HEK293 (cell line): ENCODE data around the gene MECP2.

Experiments used
- CTCF ChIA-PET: fragments of 350-600 bp; formaldehyde crosslinking; extraction: SDS; loops from one replicate; lab custom pipeline; 2021; ENCODE audit warnings: antibody characterized with exemption; lab: Yijun Ruan, JAX
- POLR2A ChIA-PET: fragments of 300-600 bp; formaldehyde crosslinking; extraction: SDS; loops from one replicate; lab custom pipeline; 2020; ENCODE audit warnings: antibody characterized with exemption, inconsistent platforms; lab: Yijun Ruan, JAX
- H3K27ac ChIP-seq: fragments of 200-500 bp; sonication (Bioruptor generic); 2 replicates; pipeline ENCODE4 v1.5.1; 2014; ENCODE audit warnings: low read depth, low read length, control low read depth, inconsistent platforms; ENCODE audit errors: extremely low read depth
- H3K36me3 ChIP-seq, 2 experiments: fragments of 200-500 bp in 1 of 2; sonication (Bioruptor generic) in 1 of 2; 1 replicate in 1 of 2; 2 replicates in 1 of 2; pipeline ENCODE4 v1.5.1; 2014 to 2017; ENCODE audit warnings: inconsistent platforms in 2 of 2, low read length in 2 of 2; ENCODE audit not compliant: control insufficient read depth in 2 of 2, insufficient read depth in 1 of 2
- H3K4me1 ChIP-seq: fragments of 200-500 bp; sonication (Bioruptor generic); 2 replicates; pipeline ENCODE4 v1.5.1; 2014; ENCODE audit warnings: mild to moderate bottlenecking, low read length, inconsistent platforms; ENCODE audit not compliant: control insufficient read depth, insufficient read depth
- H3K4me3 ChIP-seq: 2 replicates; pipeline ENCODE4 v1.5.1; 2011; ENCODE audit warnings: low read depth, mild to moderate bottlenecking, control low read depth, low read length, moderate library complexity
- H3K9me3 ChIP-seq: fragments of 200-500 bp; sonication (Bioruptor generic); 2 replicates; pipeline ENCODE4 v1.5.1; 2014; ENCODE audit warnings: low read depth, low read length, inconsistent platforms; ENCODE audit not compliant: control insufficient read depth, insufficient read depth
- BCL11A ChIP-seq: fragments of 450-650 bp; formaldehyde crosslinking; IDR thresholded peaks from 2 replicates; pipeline ENCODE4 v1.5.1; 2016; ENCODE audit warnings: low read depth, missing biosample characterization, missing genetic modification characterization
- GLI4 ChIP-seq: fragments of 450-650 bp; formaldehyde crosslinking; IDR thresholded peaks from 2 replicates; pipeline ENCODE4 v1.5.1; 2016; ENCODE audit warnings: missing biosample characterization, missing genetic modification characterization
- GLIS2 ChIP-seq: fragments of 450-650 bp; formaldehyde crosslinking; IDR thresholded peaks from 2 replicates; pipeline ENCODE4 v1.5.1; 2016; ENCODE audit warnings: missing biosample characterization, missing genetic modification characterization
- IKZF3 ChIP-seq: fragments of 450-650 bp; IDR thresholded peaks from 2 replicates; pipeline ENCODE4 v1.5.0; 2018; ENCODE audit warnings: missing biosample characterization, mild to moderate bottlenecking, missing genetic modification characterization, moderate library complexity
- KLF16 ChIP-seq: fragments of 450-650 bp; formaldehyde crosslinking; IDR thresholded peaks from 2 replicates; pipeline ENCODE4 v1.5.1; 2017; ENCODE audit warnings: missing biosample characterization, missing genetic modification characterization
- KLF7 ChIP-seq: fragments of 450-650 bp; formaldehyde crosslinking; IDR thresholded peaks from 2 replicates; pipeline ENCODE4 v1.5.1; 2016; ENCODE audit warnings: missing biosample characterization, missing genetic modification characterization, borderline replicate concordance
- PRDM2 ChIP-seq: fragments of 450-650 bp; formaldehyde crosslinking; IDR thresholded peaks from 2 replicates; pipeline ENCODE4 v1.5.1; 2016; ENCODE audit warnings: missing biosample characterization, missing genetic modification characterization, borderline replicate concordance
- SCRT2 ChIP-seq: fragments of 450-650 bp; formaldehyde crosslinking; IDR thresholded peaks from 2 replicates; pipeline ENCODE4 v1.5.1; 2016; ENCODE audit warnings: missing biosample characterization, missing genetic modification characterization
- ZNF146 ChIP-seq: fragments of 450-650 bp; formaldehyde crosslinking; IDR thresholded peaks from 2 replicates; pipeline ENCODE4 v1.5.1; 2016; ENCODE audit warnings: missing biosample characterization, missing genetic modification characterization
- ZNF157 ChIP-seq: fragments of 450-650 bp; formaldehyde crosslinking; IDR thresholded peaks from 2 replicates; pipeline ENCODE4 v1.5.1; 2016; ENCODE audit warnings: missing biosample characterization, missing genetic modification characterization
- ZNF18 ChIP-seq: fragments of 450-650 bp; formaldehyde crosslinking; IDR thresholded peaks from 2 replicates; pipeline ENCODE4 v1.5.1; 2016; ENCODE audit warnings: missing biosample characterization, missing genetic modification characterization
- ZNF214 ChIP-seq: fragments of 450-650 bp; formaldehyde crosslinking; IDR thresholded peaks from 2 replicates; pipeline ENCODE4 v1.5.1; 2017; ENCODE audit warnings: missing biosample characterization, mild to moderate bottlenecking, missing genetic modification characterization, borderline replicate concordance
- ZNF248 ChIP-seq: fragments of 450-650 bp; formaldehyde crosslinking; IDR thresholded peaks from 2 replicates; pipeline ENCODE4 v1.5.1; 2017; ENCODE audit warnings: missing biosample characterization, missing genetic modification characterization
- ZNF48 ChIP-seq: fragments of 450-650 bp; formaldehyde crosslinking; IDR thresholded peaks from 2 replicates; pipeline ENCODE4 v1.5.1; 2016; ENCODE audit warnings: missing biosample characterization, missing genetic modification characterization
- ZNF510 ChIP-seq: fragments of 450-650 bp; formaldehyde crosslinking; IDR thresholded peaks from 2 replicates; pipeline ENCODE4 v1.5.1; 2018; ENCODE audit warnings: mild to moderate bottlenecking, missing genetic modification characterization, missing biosample characterization; ENCODE audit not compliant: insufficient replicate concordance
- ZNF555 ChIP-seq: fragments of 450-650 bp; formaldehyde crosslinking; conservative IDR thresholded peaks from 2 replicates; pipeline ENCODE4 v1.5.1; 2017; ENCODE audit warnings: missing biosample characterization, mild to moderate bottlenecking, missing genetic modification characterization, inconsistent platforms
- ZNF558 ChIP-seq: fragments of 450-650 bp; formaldehyde crosslinking; IDR thresholded peaks from 2 replicates; pipeline ENCODE4 v1.5.1; 2016; ENCODE audit warnings: missing biosample characterization, missing genetic modification characterization
- ZNF560 ChIP-seq: fragments of 450-650 bp; formaldehyde crosslinking; IDR thresholded peaks from 2 replicates; pipeline ENCODE4 v1.5.1; 2017; ENCODE audit warnings: missing biosample characterization, missing genetic modification characterization, borderline replicate concordance
- ZNF580 ChIP-seq: fragments of 450-650 bp; formaldehyde crosslinking; IDR thresholded peaks from 2 replicates; pipeline ENCODE4 v1.5.1; 2016; ENCODE audit warnings: missing biosample characterization, missing genetic modification characterization
- ZNF629 ChIP-seq: fragments of 450-650 bp; formaldehyde crosslinking; IDR thresholded peaks from 2 replicates; pipeline ENCODE4 v1.5.1; 2017; ENCODE audit warnings: missing biosample characterization, missing genetic modification characterization
- ZNF704 ChIP-seq: fragments of 450-650 bp; formaldehyde crosslinking; IDR thresholded peaks from 2 replicates; pipeline ENCODE4 v1.5.1; 2016; ENCODE audit warnings: missing biosample characterization, missing genetic modification characterization
- ZNF792 ChIP-seq: fragments of 450-650 bp; formaldehyde crosslinking; IDR thresholded peaks from 2 replicates; pipeline ENCODE4 v1.5.1; 2016; ENCODE audit warnings: missing biosample characterization, missing genetic modification characterization
- TF ChIP-seq, protein P1 (sequence below): fragments of 450-650 bp; formaldehyde crosslinking; IDR thresholded peaks from 2 replicates; pipeline ENCODE4 v1.5.1; 2016; ENCODE audit warnings: missing biosample characterization, missing genetic modification characterization

The MECP2 gene

GRCh38 chrX:154049209-154050112 is 48.1 kb downstream of the MECP2 start:
- Histone ChIP-seq H3K4me1 (peaks cover 4% of the 10 kb centered on the region; the same call in 1 of the 2 replicates), H3K36me3 (peaks cover 0 to 20% of the 10 kb centered on the region in 2 experiments; a peak in 2 of 3 replicates)
- POLR2A ChIA-PET: no interaction called here
- CTCF ChIA-PET: interaction anchor here (0.6 to 4.4 kb wide), 6 partner anchors 9 to 43 kb away, joined by 3 to 35 read pairs (median 5); no protein-coding TSS in a partner anchor
- TF ChIP-seq GLIS2: no peak
- no peak for TF ChIP-seq KLF7 (tag by site-specific recombination)
- no peak for TF ChIP-seq ZNF629 (tag by site-specific recombination)
- no peak for TF ChIP-seq ZNF48
- TF ChIP-seq ZNF248 (tag by site-specific recombination): no peak
- no peak for TF ChIP-seq ZNF214 (tag by site-specific recombination)
- TF ChIP-seq IKZF3: no peak
- TF ChIP-seq KLF16 (tag by site-specific recombination): no peak
- no peak for TF ChIP-seq ZNF580 (tag by site-specific recombination)
- no peak for TF ChIP-seq ZNF510 (tag by site-specific recombination)
- no peak for TF ChIP-seq ZNF157 (tag by site-specific recombination)
- TF ChIP-seq BCL11A (tag by site-specific recombination): no peak
- TF ChIP-seq ZNF560: no peak
- TF ChIP-seq, all 188 proteins: peak for 0
- Histone ChIP-seq H3K4me3 (no peak overlapping the region), H3K9me3 (no peaks in the 10 kb centered on the region), H3K27ac (no peak overlapping the region)

DNA sequence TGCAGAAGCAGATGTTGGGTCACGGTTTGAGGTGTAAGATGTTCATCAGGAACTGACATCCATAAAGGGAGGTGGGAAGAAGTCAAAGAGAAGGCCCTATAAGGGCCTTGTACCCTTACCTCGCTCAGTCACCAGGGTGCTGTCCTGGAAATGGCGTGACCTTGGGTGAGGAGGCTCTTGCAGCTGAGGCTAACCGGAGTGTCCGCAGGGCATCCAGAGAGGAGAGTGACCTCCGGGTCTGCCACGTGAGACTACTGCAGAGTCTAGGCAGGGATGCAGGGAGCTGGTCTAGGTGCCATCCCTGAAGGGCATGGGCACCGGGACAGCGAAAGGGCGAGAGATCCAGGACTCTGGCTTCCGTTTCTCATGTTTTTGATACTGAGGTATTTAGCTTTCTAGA is 49.1 kb downstream of the MECP2 start:
- ChIA-PET CTCF (interaction anchor here (0.6 to 2.0 kb wide), 6 partner anchors 9 to 44 kb away, joined by 3 to 17 read pairs (median 4); no protein-coding TSS in a partner anchor), POLR2A (no interaction called here)
- TF ChIP-seq SCRT2 (tag by site-specific recombination): no peak
- no peak for TF ChIP-seq ZNF792
- no peak for TF ChIP-seq ZNF18
- TF ChIP-seq, protein P1, sequence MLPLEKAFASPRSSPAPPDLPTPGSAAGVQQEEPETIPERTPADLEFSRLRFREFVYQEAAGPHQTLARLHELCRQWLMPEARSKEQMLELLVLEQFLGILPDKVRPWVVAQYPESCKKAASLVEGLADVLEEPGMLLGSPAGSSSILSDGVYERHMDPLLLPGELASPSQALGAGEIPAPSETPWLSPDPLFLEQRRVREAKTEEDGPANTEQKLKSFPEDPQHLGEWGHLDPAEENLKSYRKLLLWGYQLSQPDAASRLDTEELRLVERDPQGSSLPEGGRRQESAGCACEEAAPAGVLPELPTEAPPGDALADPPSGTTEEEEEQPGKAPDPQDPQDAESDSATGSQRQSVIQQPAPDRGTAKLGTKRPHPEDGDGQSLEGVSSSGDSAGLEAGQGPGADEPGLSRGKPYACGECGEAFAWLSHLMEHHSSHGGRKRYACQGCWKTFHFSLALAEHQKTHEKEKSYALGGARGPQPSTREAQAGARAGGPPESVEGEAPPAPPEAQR (tag by site-specific recombination): no peak
- TF ChIP-seq ZNF146 (tag by site-specific recombination): no peak
- TF ChIP-seq ZNF558 (tag by site-specific recombination): no peak
- TF ChIP-seq ZNF555 (tag by site-specific recombination): no peak
- TF ChIP-seq GLI4 (tag by site-specific recombination): no peak
- TF ChIP-seq ZNF704: no peak
- no peak for TF ChIP-seq PRDM2

More for the DNA sequence above, 49.1 kb downstream of the MECP2 start:
- no peak overlapping the region for H3K27ac ChIP-seq
- H3K4me1 ChIP-seq: peaks cover 4% of the 10 kb centered on the region; the same call in 1 of the 2 replicates
- peaks cover 0 to 20% of the 10 kb centered on the region in 2 experiments; a peak in 2 of 3 replicates for H3K36me3 ChIP-seq
- H3K4me3 ChIP-seq: no peak overlapping the region
- no peaks in the 10 kb centered on the region for H3K9me3 ChIP-seq
